Effector memory CD8-positive, alpha-beta T cell (primary cell): Measurements from ENCODE around the gene KRT37.

Source experiments
- ATAC-seq: fragments of 150-1000 bp; cut with Tn5 transposase; replicated peaks from 2 replicates; pipeline ENCODE4 v1.10.0; 2021; ENCODE audit warnings: mild to moderate bottlenecking, moderate library complexity
- DNase-seq, 3 experiments: peaks; one replicate each; pipeline ENCODE4 v3.0.0; 2021
- H3K27ac Mint-ChIP-seq, 2 donors: one replicate each; pipeline ENCODE4 v1.8.0; 2022; ENCODE audit warnings: mild to moderate bottlenecking in 2 of 2, mixed read lengths in 2 of 2, moderate library complexity in 2 of 2
- H3K27me3 Mint-ChIP-seq, 2 donors: one replicate each; pipeline ENCODE4 v1.8.0; 2022; ENCODE audit warnings: mixed read lengths in 2 of 2
- H3K36me3 Mint-ChIP-seq: one replicate; pipeline ENCODE4 v1.8.0; 2022; ENCODE audit warnings: mild to moderate bottlenecking, moderate library complexity, mixed read lengths; ENCODE audit not compliant: insufficient read depth
- H3K4me1 Mint-ChIP-seq, 2 donors: one replicate each; pipeline ENCODE4 v1.8.0; 2022; ENCODE audit warnings: low read depth in 2 of 2, mixed read lengths in 2 of 2
- H3K4me3 Mint-ChIP-seq, 2 donors: one replicate each; pipeline ENCODE4 v1.8.0; 2022; ENCODE audit warnings: mild to moderate bottlenecking in 2 of 2, mixed read lengths in 2 of 2, moderate library complexity in 2 of 2
- H3K9me3 Mint-ChIP-seq, 2 donors: one replicate each; pipeline ENCODE4 v1.8.0; 2022; ENCODE audit warnings: mixed read lengths in 2 of 2
- total RNA-seq, 9 experiments: gene quantifications; one replicate each; lab custom pipeline; 2026; lab: John Stamatoyannopoulos, UW

KRT37 gene
- total RNA-seq = 0 reads per million in 9 experiments

DNA sequence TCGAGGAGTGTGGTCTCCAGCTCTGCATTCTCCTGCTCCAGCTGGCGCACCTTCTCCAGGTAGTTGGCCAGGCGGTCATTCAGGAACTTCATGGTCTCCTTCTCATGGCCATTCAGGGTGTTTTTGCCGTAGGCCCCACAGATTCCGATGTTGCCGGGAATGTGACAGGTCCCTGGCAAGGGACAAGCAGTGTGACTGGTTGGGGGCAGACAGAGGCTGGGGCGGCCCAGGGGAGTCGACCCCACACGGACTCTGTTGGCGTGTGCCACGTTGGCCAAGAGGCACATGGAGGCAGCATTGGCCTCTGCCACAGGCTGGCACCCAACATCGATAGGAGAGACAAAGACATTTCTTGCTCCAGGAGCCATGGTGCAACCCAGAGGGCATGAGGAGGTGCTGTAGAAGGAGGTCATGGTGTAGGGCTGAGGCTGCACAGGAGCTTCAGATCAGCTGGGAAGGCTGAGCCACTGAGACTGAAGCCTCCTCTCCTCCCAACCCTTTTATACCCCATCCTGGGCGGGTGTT is at the start of gene KRT37:
Gene KRT37 (minus strand): TSS at position 475 of the 525 bp plus-strand sequence. CDS start 62 bp downstream, at position 413.
- peaks cover 26 to 35% of the 10 kb centered on the region in 2 donors for H3K27me3 Mint-ChIP-seq
- no peak within 1 kb of the TSS for H3K4me3 Mint-ChIP-seq
- no peak for ATAC-seq
- no peak for DNase-seq
- no peaks in the 10 kb centered on the region for H3K36me3 Mint-ChIP-seq
- peak within 1 kb of the TSS in 1 of 2 donors; percentile 78 for H3K27ac Mint-ChIP-seq
- H3K4me1 Mint-ChIP-seq = no peaks in the 10 kb centered on the region
- no peaks in the 10 kb centered on the region for H3K9me3 Mint-ChIP-seq

- Mint-ChIP-seq H3K27me3 (peaks cover 34 to 36% of the 10 kb centered on the region in 2 donors), H3K9me3 (no peaks in the 10 kb centered on the region), H3K4me1 (no peaks in the 10 kb centered on the region), H3K27ac (no peak overlapping the region), H3K36me3 (no peaks in the 10 kb centered on the region), H3K4me3 (no peak overlapping the region)
- DNase-seq (no peak), ATAC-seq (no peak)
Measured at GRCh38 chr17:41468346-41468745, 44.0 kb upstream of the KRT37 start.

DNA sequence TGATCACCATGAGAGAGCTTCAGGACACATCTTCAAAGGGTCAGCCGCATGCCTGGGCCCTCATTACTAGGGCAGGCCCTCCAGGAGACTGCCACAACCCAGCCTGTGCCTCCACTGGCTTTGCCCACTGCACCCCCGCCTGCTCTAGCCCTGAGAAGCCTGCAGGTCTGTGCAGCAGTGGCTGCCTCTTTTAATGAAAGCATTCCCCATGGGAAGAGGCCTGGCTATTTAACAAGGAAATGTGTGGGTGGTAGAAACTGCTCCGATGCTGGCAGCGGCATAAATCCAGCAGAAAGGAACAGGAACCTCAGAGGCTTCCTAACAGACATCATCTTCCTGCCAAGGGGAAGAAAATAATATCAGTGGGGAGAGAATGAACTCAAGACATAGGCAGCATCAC is 43.2 kb upstream of the KRT37 start:
- H3K36me3 Mint-ChIP-seq = no peaks in the 10 kb centered on the region
- no peak overlapping the region for H3K4me3 Mint-ChIP-seq
- H3K27me3 Mint-ChIP-seq = peaks cover 29 to 44% of the 10 kb centered on the region in 2 donors
- no peaks in the 10 kb centered on the region for H3K4me1 Mint-ChIP-seq
- DNase-seq (no peak), ATAC-seq (no peak)
- no peaks in the 10 kb centered on the region for H3K9me3 Mint-ChIP-seq
- H3K27ac Mint-ChIP-seq = no peak overlapping the region

DNA sequence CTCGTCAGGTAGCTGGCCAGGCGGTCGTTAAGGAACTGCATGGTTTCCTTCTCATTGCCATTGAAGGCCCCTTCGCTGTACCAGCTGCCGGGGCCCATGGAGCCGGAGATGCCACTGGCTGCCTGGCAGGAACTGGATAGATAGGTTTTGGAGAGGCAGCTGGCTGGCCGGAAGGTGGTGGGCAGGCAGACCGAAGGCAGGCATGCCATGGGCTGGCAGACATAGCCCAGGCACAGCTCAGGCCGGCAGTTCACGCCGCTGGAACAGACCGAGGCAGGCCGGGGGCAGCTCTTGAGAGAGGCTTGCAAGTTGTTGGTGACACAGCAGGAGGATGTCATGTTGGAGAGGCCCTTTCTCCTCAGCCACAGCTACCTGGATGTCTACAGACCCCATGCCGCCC is 42.6 kb upstream of the KRT37 start, which contains the start of gene KRT32:
Gene KRT32 (minus strand): TSS at position 399 of the 400 bp plus-strand sequence. CDS start 61 bp downstream, at position 338.
- Mint-ChIP-seq H3K4me3 (no peak within 1 kb of the TSS), H3K36me3 (no peaks in the 10 kb centered on the region), H3K4me1 (no peaks in the 10 kb centered on the region), H3K27me3 (peaks cover 34 to 50% of the 10 kb centered on the region in 2 donors), H3K9me3 (no peaks in the 10 kb centered on the region), H3K27ac (no peak within 1 kb of the TSS)
- DNase-seq = no peak
- no peak for ATAC-seq

DNA sequence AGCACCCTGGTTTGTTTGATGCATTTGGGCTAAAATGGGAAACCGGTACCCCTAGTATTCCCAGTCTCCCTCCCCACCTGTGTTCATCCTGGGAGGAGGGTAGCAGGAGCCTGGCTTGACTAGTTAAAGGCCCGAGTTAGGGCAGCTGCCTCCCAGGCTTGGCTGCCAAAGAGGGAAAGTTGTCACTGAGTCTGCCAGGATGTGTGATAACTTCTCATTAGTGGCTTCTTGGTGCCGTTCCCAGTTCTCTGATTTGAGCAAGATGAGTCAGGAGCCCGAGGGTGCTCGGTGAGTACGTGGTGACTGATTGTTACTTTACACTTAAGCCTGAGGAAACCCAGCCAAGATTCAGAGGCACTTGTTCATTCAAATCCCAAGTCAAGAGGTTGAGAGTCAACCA is 40.3 kb upstream of the KRT37 start:
- Mint-ChIP-seq H3K9me3 (no peaks in the 10 kb centered on the region), H3K4me1 (no peaks in the 10 kb centered on the region), H3K4me3 (no peak overlapping the region), H3K36me3 (no peaks in the 10 kb centered on the region), H3K27ac (no peak overlapping the region), H3K27me3 (peaks cover 29 to 71% of the 10 kb centered on the region in 2 donors)
- no peak for ATAC-seq
- no peak for DNase-seq

- DNase-seq (no peak), ATAC-seq (no peak)
- Mint-ChIP-seq H3K36me3 (no peaks in the 10 kb centered on the region), H3K9me3 (no peaks in the 10 kb centered on the region), H3K4me3 (no peak overlapping the region), H3K4me1 (no peaks in the 10 kb centered on the region), H3K27me3 (peaks cover 32 to 73% of the 10 kb centered on the region in 2 donors), H3K27ac (no peak overlapping the region)
Measured at GRCh38 chr17:41464173-41464572, 39.8 kb upstream of the KRT37 start.

DNA sequence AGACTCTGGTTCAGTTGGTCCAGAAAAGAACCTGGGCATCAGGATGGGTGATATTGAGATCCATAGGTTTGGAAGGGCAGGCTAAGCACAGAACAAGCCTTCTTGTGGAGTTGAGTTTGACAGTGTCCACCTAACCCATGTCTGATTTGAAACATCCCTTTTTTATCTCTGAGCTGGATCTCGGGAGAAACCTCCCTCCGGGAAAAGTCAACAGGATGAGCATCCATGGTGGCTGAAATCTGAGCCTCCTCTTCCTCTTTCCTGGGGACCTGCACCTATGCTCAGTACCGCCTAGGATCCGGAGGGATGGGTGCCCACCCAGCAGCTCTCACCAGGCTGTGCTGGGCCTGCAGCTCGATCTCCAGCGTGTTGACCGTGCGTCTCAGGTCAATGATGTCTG is 39.4 kb upstream of the KRT37 start:
- H3K27ac Mint-ChIP-seq = no peak overlapping the region

DNA sequence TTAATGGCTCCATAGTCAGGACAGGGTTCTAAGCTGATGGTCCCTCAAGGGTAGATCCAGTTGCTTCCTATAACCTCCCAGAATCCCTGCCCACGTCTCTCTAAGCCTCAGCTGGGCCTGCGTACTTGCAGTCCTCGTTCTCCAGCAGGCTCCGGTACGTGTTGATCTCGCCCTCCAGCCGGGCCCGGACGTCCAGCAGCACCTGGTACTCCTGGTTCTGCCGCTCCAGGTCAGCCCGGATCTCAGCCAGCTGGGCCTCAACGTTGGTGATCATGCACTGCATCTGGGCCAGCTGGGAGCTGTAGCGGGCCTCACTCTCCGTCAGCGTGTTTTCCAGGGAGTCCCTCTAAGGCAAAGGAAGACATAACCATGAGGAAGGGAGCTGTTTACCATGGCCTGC is 38.3 kb upstream of the KRT37 start:
- no peak for ATAC-seq
- no peak overlapping the region for H3K27ac Mint-ChIP-seq
- H3K4me3 Mint-ChIP-seq = no peak overlapping the region
- no peaks in the 10 kb centered on the region for H3K36me3 Mint-ChIP-seq
- H3K9me3 Mint-ChIP-seq = no peaks in the 10 kb centered on the region
- H3K4me1 Mint-ChIP-seq = no peaks in the 10 kb centered on the region
- DNase-seq = no peak
- peaks cover 22 to 79% of the 10 kb centered on the region in 2 donors for H3K27me3 Mint-ChIP-seq

More for the DNA sequence above, 39.4 kb upstream of the KRT37 start:
- Mint-ChIP-seq H3K36me3 (no peaks in the 10 kb centered on the region), H3K4me3 (no peak overlapping the region), H3K27me3 (peaks cover 32 to 75% of the 10 kb centered on the region in 2 donors), H3K9me3 (no peaks in the 10 kb centered on the region), H3K4me1 (no peaks in the 10 kb centered on the region)
- DNase-seq = no peak
- ATAC-seq = no peak

DNA sequence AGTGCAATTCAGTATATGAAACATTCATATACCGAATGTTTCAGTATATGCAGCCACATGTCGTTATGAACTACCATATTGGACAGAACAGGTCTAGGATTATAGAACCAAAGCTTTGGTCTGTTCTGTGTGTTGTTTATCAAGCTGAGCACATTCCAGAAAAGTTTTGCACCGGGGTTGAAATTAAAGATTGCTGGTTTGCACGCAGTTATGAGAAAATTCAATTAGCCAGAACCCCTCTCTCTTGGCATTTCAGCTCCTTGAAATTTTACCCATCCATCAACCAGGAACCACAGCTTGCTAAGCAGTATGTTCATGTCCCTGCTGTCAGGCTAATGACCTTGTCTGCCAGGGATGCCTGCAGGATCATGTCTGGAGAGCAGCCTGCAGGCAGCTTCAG is 33.3 kb upstream of the KRT37 start:
- H3K27me3 Mint-ChIP-seq = peaks cover 10 to 48% of the 10 kb centered on the region in 2 donors
- no peaks in the 10 kb centered on the region for H3K4me1 Mint-ChIP-seq
- no peak overlapping the region for H3K4me3 Mint-ChIP-seq
- H3K36me3 Mint-ChIP-seq = no peaks in the 10 kb centered on the region
- no peak overlapping the region for H3K27ac Mint-ChIP-seq
- ATAC-seq = no peak
- no peaks in the 10 kb centered on the region for H3K9me3 Mint-ChIP-seq
- DNase-seq = no peak

GRCh38 chr17:41456204-41456603 is 31.8 kb upstream of the KRT37 start:
- ATAC-seq (no peak), DNase-seq (no peak)
- H3K4me1 Mint-ChIP-seq = no peaks in the 10 kb centered on the region
- no peak overlapping the region for H3K4me3 Mint-ChIP-seq
- no peaks in the 10 kb centered on the region for H3K9me3 Mint-ChIP-seq
- H3K27me3 Mint-ChIP-seq = peaks cover 10 to 50% of the 10 kb centered on the region in 2 donors
- H3K36me3 Mint-ChIP-seq = no peaks in the 10 kb centered on the region
- H3K27ac Mint-ChIP-seq = no peak overlapping the region

DNA sequence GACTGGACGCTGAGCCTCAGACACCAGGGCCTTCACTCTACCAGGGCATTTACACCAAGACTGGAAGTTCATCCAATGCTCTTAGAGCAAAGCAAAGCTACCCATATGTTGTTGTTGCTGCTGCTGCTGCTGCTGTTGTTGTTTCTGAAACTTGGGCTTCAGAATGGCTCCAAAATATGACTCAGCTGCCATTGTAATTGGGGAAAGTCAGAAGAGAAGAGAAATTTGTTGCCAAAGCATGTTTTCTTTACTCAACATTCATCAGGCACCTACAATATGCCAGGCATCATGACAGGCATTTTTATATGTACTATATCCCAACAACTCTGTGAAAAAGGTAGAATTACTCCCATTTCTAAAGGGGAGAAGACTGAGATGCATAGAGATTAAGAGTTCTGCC is 30.9 kb upstream of the KRT37 start:
- Mint-ChIP-seq H3K36me3 (no peaks in the 10 kb centered on the region), H3K4me1 (no peaks in the 10 kb centered on the region), H3K4me3 (no peak overlapping the region), H3K9me3 (no peaks in the 10 kb centered on the region), H3K27me3 (peaks cover 14 to 50% of the 10 kb centered on the region in 2 donors), H3K27ac (no peak overlapping the region)
- DNase-seq (no peak), ATAC-seq (no peak)

DNA sequence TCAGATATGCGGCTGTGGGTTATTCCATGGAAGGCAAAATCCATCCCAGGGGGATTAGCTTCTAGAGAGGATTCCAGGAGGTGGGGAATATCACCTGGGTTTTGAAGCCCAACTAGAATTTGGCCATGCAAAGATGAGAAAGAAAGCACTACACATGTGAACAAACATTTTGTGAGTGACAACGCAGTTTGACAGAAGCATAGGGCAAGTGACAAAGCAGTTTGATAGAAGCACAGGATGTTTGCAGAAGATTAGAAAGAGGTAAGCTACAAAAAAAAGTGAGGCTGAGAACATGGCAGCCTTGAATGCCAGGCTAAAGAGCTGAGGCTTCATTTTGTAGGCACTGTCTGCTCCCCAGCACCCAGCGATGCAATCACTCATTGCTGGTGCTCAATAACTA is 28.7 kb upstream of the KRT37 start:
- ATAC-seq (no peak), DNase-seq (no peak)
- Mint-ChIP-seq H3K4me1 (no peaks in the 10 kb centered on the region), H3K9me3 (no peaks in the 10 kb centered on the region), H3K27ac (no peak overlapping the region), H3K4me3 (no peak overlapping the region), H3K36me3 (peaks cover 4% of the 10 kb centered on the region), H3K27me3 (peaks cover 18 to 52% of the 10 kb centered on the region in 2 donors)

DNA sequence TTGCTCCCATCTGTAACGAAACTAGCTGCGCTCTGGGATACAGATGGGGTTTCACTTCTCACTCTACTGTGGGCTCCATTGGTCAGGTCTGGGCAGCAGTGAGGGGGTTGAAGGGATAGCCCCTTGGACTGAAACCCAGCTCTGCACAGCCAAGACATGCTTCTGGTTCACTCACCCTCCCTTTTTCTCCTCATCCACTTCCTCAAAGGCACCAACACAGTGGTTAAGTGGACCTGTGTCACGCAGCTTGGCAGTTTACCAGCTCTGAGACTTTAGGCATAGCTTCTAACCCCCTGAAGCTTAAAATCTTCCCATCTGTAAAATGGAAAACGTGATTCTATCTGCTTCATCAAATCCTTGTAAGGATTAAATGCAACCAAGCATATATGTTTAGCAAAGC is 27.9 kb upstream of the KRT37 start:
- Mint-ChIP-seq H3K27ac (no peak overlapping the region), H3K4me3 (no peak overlapping the region), H3K27me3 (peaks cover 18 to 50% of the 10 kb centered on the region in 2 donors), H3K4me1 (no peaks in the 10 kb centered on the region), H3K9me3 (no peaks in the 10 kb centered on the region), H3K36me3 (peaks cover 4% of the 10 kb centered on the region)
- DNase-seq (no peak), ATAC-seq (no peak)

GRCh38 chr17:41451154-41451728 is 26.9 kb upstream of the KRT37 start:
- ATAC-seq (no peak), DNase-seq (no peak)
- peaks cover 23 to 58% of the 10 kb centered on the region in 2 donors for H3K27me3 Mint-ChIP-seq
- no peaks in the 10 kb centered on the region for H3K4me1 Mint-ChIP-seq
- no peak overlapping the region for H3K4me3 Mint-ChIP-seq
- peaks cover 4% of the 10 kb centered on the region for H3K36me3 Mint-ChIP-seq
- no peaks in the 10 kb centered on the region for H3K9me3 Mint-ChIP-seq
- no peak overlapping the region for H3K27ac Mint-ChIP-seq
